Upper lobe of right lung (tissue), 1 donor: ENCODE results near the gene CASKIN2. TPM values are rescaled to one million over a fixed set of nuclear protein-coding genes. Genes with fewer than 3 reads are reported as not detected.

Source experiments
- ATAC-seq: fragments of 200-7000 bp; cut with Tn5 transposase; one replicate; pipeline ENCODE4 v1.9.1; 2020; ENCODE audit warnings: mild to moderate bottlenecking, moderate library complexity
- DNase-seq: peaks from one replicate; pipeline ENCODE4 v3.0.0-alpha.2; 2020
- H3K27ac ChIP-seq: fragments of 200-600 bp; one replicate; pipeline ENCODE4 v1.8.0; 2022
- H3K27me3 ChIP-seq: fragments of 200-600 bp; one replicate; pipeline ENCODE4 v1.8.0; 2022; ENCODE audit warnings: mild to moderate bottlenecking
- H3K36me3 ChIP-seq: fragments of 200-600 bp; one replicate; pipeline ENCODE4 v1.8.0; 2022
- H3K4me1 ChIP-seq: fragments of 200-600 bp; one replicate; pipeline ENCODE4 v1.8.0; 2022
- H3K4me3 ChIP-seq: fragments of 200-600 bp; one replicate; pipeline ENCODE4 v1.8.0; 2022; ENCODE audit warnings: mild to moderate bottlenecking
- H3K9me3 ChIP-seq: fragments of 200-600 bp; one replicate; pipeline ENCODE4 v1.8.0; 2022
- intact Hi-C: fragments of 100-400 bp; cut with DNase I; formaldehyde crosslinking; loops from one replicate; pipeline ENCODE4 v1.11.0; 2022
- total RNA-seq: library from RNA; stranded (reverse); fragmentation: NEBNext Ultra II Directional; extraction: Animal tissue kit (Norgen Biotek cat#: 25700); gene quantifications from one replicate; pipeline ENCODE4 v1.2.1, GENCODE V29; 2021
- TF ChIP-seq, protein P1 (sequence below): fragments of 200-600 bp; IDR thresholded peaks from one replicate; pipeline ENCODE4 v1.8.0; 2022; ENCODE audit warnings: antibody characterized with exemption
- donor health status: DM: no; HTN: yes; CAD: no; lungs with severe emphysema.

CASKIN2 gene
- total RNA-seq, 1 donor from 2014 or later = 101 TPM

DNA sequence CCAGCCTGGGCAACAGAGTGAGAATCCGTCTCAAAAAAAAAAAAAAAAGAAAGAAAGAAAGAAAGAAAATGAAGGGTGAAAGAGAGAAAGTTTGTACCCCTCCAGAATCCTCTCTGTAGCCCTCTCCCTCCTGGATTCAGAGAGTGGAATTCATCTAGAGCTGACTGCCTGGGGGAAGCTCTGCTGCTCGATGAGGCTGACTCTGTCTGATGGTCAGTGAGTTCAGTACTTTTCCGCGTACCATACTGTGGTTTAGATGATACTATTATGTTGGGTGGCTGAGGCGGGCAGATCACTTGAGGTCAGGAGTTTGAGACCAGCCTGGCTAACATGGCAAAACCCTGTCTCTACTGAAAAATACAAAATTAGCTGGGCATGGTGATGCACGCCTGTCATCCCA is 44.1 kb downstream of the CASKIN2 start:
- DNase-seq = no peak
- peaks cover 23% of the 10 kb centered on the region for H3K36me3 ChIP-seq

DNA sequence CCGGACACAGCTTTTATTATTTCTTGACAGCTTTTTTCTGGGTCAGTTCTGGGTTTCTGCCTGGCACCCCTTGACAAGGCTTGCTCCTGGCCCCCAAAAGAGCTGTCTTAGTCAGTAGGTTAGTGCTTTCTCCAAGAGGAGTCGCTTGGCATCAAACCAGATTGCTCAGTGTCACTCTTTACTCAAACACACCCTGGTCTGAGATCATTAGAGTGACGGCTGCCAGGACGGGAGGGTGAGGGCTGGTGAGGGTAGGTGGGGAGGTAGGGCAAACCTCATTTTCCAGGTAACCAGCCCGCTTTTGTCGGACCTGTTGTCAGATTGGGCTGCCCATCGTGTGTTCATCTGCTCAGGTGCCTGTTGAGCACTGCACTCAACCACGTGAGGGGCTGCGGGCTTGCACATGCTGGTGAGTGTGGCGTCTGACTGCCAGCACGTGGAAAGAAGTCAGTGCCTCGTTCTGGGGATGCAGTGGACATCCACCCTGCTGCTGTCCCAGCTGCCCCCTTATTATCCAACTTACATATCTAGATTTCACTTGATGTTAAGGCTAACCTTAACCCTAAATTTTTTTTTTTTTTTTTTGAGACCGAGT is 46.5 kb downstream of the CASKIN2 start:
- Histone ChIP-seq H3K4me1 (peaks cover 8% of the 10 kb centered on the region), H3K27ac (no peak overlapping the region), H3K9me3 (no peaks in the 10 kb centered on the region), H3K27me3 (no peaks in the 10 kb centered on the region), H3K4me3 (no peak overlapping the region), H3K36me3 (peaks cover 17% of the 10 kb centered on the region)
- ATAC-seq (peak; percentile 51), DNase-seq (no peak)
- intact Hi-C loops = no loop called here
- TF ChIP-seq, protein P1, sequence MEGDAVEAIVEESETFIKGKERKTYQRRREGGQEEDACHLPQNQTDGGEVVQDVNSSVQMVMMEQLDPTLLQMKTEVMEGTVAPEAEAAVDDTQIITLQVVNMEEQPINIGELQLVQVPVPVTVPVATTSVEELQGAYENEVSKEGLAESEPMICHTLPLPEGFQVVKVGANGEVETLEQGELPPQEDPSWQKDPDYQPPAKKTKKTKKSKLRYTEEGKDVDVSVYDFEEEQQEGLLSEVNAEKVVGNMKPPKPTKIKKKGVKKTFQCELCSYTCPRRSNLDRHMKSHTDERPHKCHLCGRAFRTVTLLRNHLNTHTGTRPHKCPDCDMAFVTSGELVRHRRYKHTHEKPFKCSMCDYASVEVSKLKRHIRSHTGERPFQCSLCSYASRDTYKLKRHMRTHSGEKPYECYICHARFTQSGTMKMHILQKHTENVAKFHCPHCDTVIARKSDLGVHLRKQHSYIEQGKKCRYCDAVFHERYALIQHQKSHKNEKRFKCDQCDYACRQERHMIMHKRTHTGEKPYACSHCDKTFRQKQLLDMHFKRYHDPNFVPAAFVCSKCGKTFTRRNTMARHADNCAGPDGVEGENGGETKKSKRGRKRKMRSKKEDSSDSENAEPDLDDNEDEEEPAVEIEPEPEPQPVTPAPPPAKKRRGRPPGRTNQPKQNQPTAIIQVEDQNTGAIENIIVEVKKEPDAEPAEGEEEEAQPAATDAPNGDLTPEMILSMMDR = no peak

More for the DNA sequence above, 44.1 kb downstream of the CASKIN2 start:
- Histone ChIP-seq H3K4me3 (no peak overlapping the region), H3K27ac (no peak overlapping the region), H3K4me1 (peaks cover 20% of the 10 kb centered on the region), H3K9me3 (no peaks in the 10 kb centered on the region), H3K27me3 (no peaks in the 10 kb centered on the region)
- TF ChIP-seq, protein P1 = no peak
- intact Hi-C loops = no loop called here
- ATAC-seq = no peak

DNA sequence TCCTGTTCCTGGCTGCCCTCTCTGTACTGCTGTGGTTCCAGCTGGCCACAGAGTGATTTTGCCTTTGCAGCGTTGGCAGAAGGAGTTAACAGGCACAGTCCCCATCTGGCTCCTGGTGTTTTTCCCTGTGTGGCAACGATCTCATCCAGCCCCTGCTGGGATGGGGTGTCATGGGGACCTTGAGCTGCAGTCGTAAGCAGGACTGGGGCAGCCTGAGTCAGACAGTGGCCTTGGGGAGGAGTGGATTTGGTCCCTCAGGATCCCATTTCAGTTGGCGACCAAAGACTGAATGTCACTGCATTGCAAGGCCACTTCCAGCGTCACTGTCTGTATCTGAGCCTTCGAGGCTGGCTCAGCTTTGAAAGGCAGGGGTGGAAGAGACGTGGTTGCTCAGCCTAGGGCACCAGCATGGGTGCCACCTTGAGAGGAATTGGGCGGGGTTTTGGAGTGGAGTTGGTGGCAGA is 47.0 kb downstream of the CASKIN2 start:
- Histone ChIP-seq H3K4me1 (peaks cover 8% of the 10 kb centered on the region), H3K9me3 (no peaks in the 10 kb centered on the region), H3K36me3 (peaks cover 17% of the 10 kb centered on the region), H3K27me3 (no peaks in the 10 kb centered on the region), H3K27ac (no peak overlapping the region), H3K4me3 (no peak overlapping the region)
- no peak for DNase-seq
- TF ChIP-seq, protein P1 = no peak
- intact Hi-C loops = no loop called here
- peak; percentile 53 for ATAC-seq

DNA sequence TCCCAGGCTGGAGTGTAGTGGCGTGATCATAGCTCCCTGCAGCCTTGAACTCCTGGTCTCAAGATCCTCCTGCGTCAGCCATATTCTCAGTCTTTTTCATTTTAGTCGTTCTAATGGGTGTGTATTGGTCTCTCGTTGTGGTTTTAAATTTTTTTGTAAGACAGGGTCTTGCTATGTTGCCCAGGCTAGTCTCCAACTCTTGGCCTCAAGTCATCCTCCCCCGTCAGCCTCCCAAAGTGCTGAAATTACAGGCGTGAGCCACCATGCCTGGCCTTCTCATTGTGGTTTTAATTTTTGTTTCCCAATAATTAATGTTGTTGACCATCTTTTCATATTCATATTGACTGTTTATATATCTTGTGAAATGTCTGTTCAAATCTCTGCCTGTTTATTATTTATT is 50.3 kb downstream of the CASKIN2 start:
- Histone ChIP-seq H3K4me3 (no peak overlapping the region), H3K9me3 (no peaks in the 10 kb centered on the region), H3K27ac (no peak overlapping the region), H3K4me1 (peaks cover 10% of the 10 kb centered on the region), H3K27me3 (no peaks in the 10 kb centered on the region), H3K36me3 (no peaks in the 10 kb centered on the region)
- intact Hi-C loops = no loop called here
- DNase-seq = no peak
- ATAC-seq = no peak
- TF ChIP-seq, protein P1 = no peak

DNA sequence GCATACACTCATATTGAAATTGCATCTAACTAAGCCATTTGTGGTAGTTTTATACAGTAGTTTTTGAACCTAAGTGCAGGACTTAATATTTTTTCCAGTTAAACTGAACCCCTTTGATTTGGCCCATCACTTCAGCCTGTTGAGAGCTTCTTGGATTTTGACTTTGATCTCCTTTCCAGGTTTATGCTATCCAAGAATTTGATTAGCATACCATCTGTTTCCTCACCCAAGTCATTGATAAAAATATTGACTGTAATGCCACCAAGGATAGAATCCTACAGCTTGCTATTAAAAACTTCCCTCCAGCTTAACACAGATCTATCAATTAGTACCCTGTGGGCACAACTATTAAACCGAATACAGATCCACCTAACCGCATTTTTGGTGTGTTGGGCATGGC is 51.7 kb downstream of the CASKIN2 start:
- DNase-seq (no peak), ATAC-seq (no peak)
- intact Hi-C loops = no loop called here
- H3K9me3 ChIP-seq = no peaks in the 10 kb centered on the region
- H3K4me3 ChIP-seq = no peak overlapping the region
- H3K27ac ChIP-seq = no peak overlapping the region
- no peaks in the 10 kb centered on the region for H3K36me3 ChIP-seq
- H3K27me3 ChIP-seq = no peaks in the 10 kb centered on the region
- peaks cover 15% of the 10 kb centered on the region for H3K4me1 ChIP-seq
- TF ChIP-seq, protein P1 = no peak

DNA sequence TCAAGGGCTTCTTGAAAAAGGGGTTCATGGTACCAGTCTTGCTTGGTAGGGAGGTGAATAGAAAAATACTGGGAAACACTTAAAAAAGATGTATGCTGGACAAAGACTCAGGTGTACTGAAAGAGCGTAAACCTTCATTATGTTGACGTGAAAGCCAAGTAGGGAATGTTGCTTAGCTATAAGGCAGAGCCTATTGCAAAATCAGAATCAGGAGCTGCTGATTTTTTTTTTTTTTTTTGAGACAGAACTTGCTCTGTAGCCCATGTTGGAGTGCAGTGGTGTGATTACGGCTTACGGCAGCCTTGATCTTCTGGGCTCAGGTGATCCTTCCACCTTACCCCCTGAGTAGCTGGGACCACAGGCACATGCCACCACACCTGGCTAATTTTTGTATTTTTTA is 55.0 kb downstream of the CASKIN2 start:
- H3K27ac ChIP-seq = peak overlapping the region; percentile 67
- H3K27me3 ChIP-seq = no peaks in the 10 kb centered on the region
- ATAC-seq (no peak), DNase-seq (no peak)
- intact Hi-C loops = no loop called here
- H3K4me3 ChIP-seq = no peak overlapping the region
- no peaks in the 10 kb centered on the region for H3K36me3 ChIP-seq
- TF ChIP-seq, protein P1 = no peak
- no peaks in the 10 kb centered on the region for H3K9me3 ChIP-seq
- peaks cover 24% of the 10 kb centered on the region for H3K4me1 ChIP-seq
